K562 (cell line): ENCODE data around the gene ITGB2. TPM values are rescaled to one million over a fixed set of nuclear protein-coding genes. Genes with fewer than 3 reads are reported as not detected.
A peak's percentile ranks its signal among the peaks of the same experiment; 100 is the strongest.

ENCODE experiments used
- AFF4 ChIP-seq: sonication (generic); formaldehyde crosslinking; IDR thresholded peaks from 2 replicates; pipeline ENCODE4 v1.8.0; 2023; ENCODE audit warnings: mild to moderate bottlenecking, missing genetic modification reagents
- ARID3B ChIP-seq: fragments of 250-450 bp; sonication (Bioruptor Pico); IDR thresholded peaks from 2 replicates; pipeline ENCODE4 v1.4.0; 2020; ENCODE audit warnings: borderline replicate concordance
- ATF1 ChIP-seq, 2 experiments: fragments of 450-650 bp in 1 of 2; IDR thresholded peaks; 2 replicates each; pipeline ENCODE4 v1.6.1; 2016; ENCODE audit warnings: missing compliant biosample characterization in 1 of 2, missing genetic modification characterization in 1 of 2
- CHD4 ChIP-seq: fragments of 200-600 bp; sonication (generic); IDR thresholded peaks from 3 replicates; pipeline ENCODE4 v1.6.1; 2012; ENCODE audit warnings: low read depth, mild to moderate bottlenecking, mixed read lengths, low read length, inconsistent platforms; ENCODE audit not compliant: insufficient read depth, insufficient replicate concordance, poor library complexity, severe bottlenecking
- E2F5 ChIP-seq: sonication (generic); formaldehyde crosslinking; IDR thresholded peaks from 2 replicates; pipeline ENCODE4 v1.8.0; 2022; ENCODE audit warnings: mild to moderate bottlenecking, missing genetic modification reagents
- ELK3 ChIP-seq: fragments of 450-650 bp; formaldehyde crosslinking; IDR thresholded peaks from 2 replicates; pipeline ENCODE4 v1.4.0; 2020; ENCODE audit warnings: mild to moderate bottlenecking
- HMGN3 ChIP-seq: IDR thresholded peaks from 2 replicates; pipeline ENCODE4 v1.6.1; 2011; ENCODE audit warnings: borderline replicate concordance, low read depth, mild to moderate bottlenecking, mixed read lengths, low read length; ENCODE audit not compliant: insufficient read length; ENCODE audit errors: extremely low read depth
- HNRNPLL ChIP-seq: fragments of 200-400 bp; formaldehyde crosslinking; IDR thresholded peaks from 2 replicates; pipeline ENCODE4 v1.6.1; 2017; ENCODE audit warnings: low read length, low read depth, mild to moderate bottlenecking; ENCODE audit not compliant: poor library complexity, severe bottlenecking
- MCM3 ChIP-seq: fragments of 450-650 bp; IDR thresholded peaks from 2 replicates; pipeline ENCODE4 v1.6.1; 2016
- MED1 ChIP-seq: sonication (generic); formaldehyde crosslinking; IDR thresholded peaks from 2 replicates; pipeline ENCODE4 v1.8.1; 2023; ENCODE audit warnings: missing genetic modification reagents, borderline replicate concordance
- PHTF2 ChIP-seq: fragments of 250-450 bp; sonication (Bioruptor Pico); IDR thresholded peaks from 2 replicates; pipeline ENCODE4 v1.5.0; 2021; ENCODE audit warnings: mild to moderate bottlenecking
- RAD51 ChIP-seq: fragments of 450-650 bp; IDR thresholded peaks from 2 replicates; pipeline ENCODE4 v1.7.1; 2016; ENCODE audit warnings: low read depth, mild to moderate bottlenecking, borderline replicate concordance
- SIRT6 ChIP-seq: IDR thresholded peaks from one replicate; pipeline ENCODE4 v1.6.1; 2012; ENCODE audit warnings: low read depth, mild to moderate bottlenecking, control low read depth, inconsistent platforms, low read length, moderate library complexity
- SLC30A9 ChIP-seq: fragments of 250-450 bp; sonication (Bioruptor Pico); IDR thresholded peaks from 2 replicates; pipeline ENCODE4 v1.8.0; 2022; ENCODE audit warnings: mild to moderate bottlenecking, moderate library complexity
- THRB ChIP-seq: fragments of 450-650 bp; formaldehyde crosslinking; conservative IDR thresholded peaks from 2 replicates; pipeline ENCODE4 v1.4.0; 2022; ENCODE audit warnings: mild to moderate bottlenecking, missing genetic modification characterization
- ZBTB17 ChIP-seq: fragments of 450-650 bp; formaldehyde crosslinking; IDR thresholded peaks from 2 replicates; pipeline ENCODE4 v1.4.0; 2020; ENCODE audit warnings: mild to moderate bottlenecking
- ZNF121 ChIP-seq: sonication (generic); formaldehyde crosslinking; conservative IDR thresholded peaks from 2 replicates; pipeline ENCODE4 v1.8.0; 2022; ENCODE audit warnings: missing genetic modification reagents
- ZNF589 ChIP-seq: fragments of 200-800 bp; sonication (Bioruptor generic); IDR thresholded peaks from 2 replicates; pipeline ENCODE4 v1.6.1; 2016; ENCODE audit warnings: low read depth, missing genetic modification characterization, missing compliant biosample characterization
- ZSCAN29 ChIP-seq: fragments of 450-650 bp; IDR thresholded peaks from 2 replicates; pipeline ENCODE4 v1.6.1; 2017
- polyA plus RNA-seq, 8 experiments: library from polyadenylated mRNA; depleted of rRNA in 4 of 8; stranded (reverse) in 5 of 8; unstranded in 3 of 8; fragments of >200 nt; fragmentation: Nextera tagmentation in 2 of 8; fragmentation: Illumina TruSeq in 1 of 8; extraction: Ambion mirVana in 2 of 8; extraction: Trizol in 1 of 8; gene quantifications; 2 replicates each; pipeline versions ENCODE4 v1.2.1 to v1.2.3, GENCODE V29; 2011 to 2014; ENCODE audit warnings: inconsistent platforms in 1 of 8, missing spikeins in 1 of 8
- total RNA-seq, 7 experiments: library from RNA; depleted of rRNA in 6 of 7; stranded (reverse); fragments of >200 nt in 6 of 7; fragmentation: Illumina TruSeq in 2 of 7; extraction: Trizol in 2 of 7; gene quantifications; 2 replicates each; pipeline versions ENCODE4 v1.2.1 to v1.2.3, GENCODE V29; 2011 to 2021; ENCODE audit warnings: low replicate concordance in 1 of 7

The ITGB2 gene
- total and polyA plus RNA-seq, 9 of the 15 experiments (the other 6 are each of a cell fraction or from before 2014, with no cell fraction given): 0.07 to 1.3 (median 0.51) TPM; not detected in 2

- TF ChIP-seq AFF4 (CRISPR knock-in tag) (0 out of 2 replicates have a peak, but pooled peaks have one; percentile 67), MCM3 (no peak), SIRT6 (no peak), SLC30A9 (CRISPR knock-in tag) (no peak), E2F5 (CRISPR knock-in tag) (no peak), THRB (CRISPR knock-in tag) (no peak), CHD4 (no peak), ZSCAN29 (no peak), RAD51 (no peak), HNRNPLL (peak; percentile 91), PHTF2 (CRISPR knock-in tag) (no peak), MED1 (CRISPR knock-in tag) (no peak), ZNF121 (CRISPR knock-in tag) (no peak), ZNF589 (no peak), ZBTB17 (CRISPR knock-in tag) (no peak), HMGN3 (no peak), ELK3 (CRISPR knock-in tag) (no peak), ATF1 (CRISPR knock-in tag; IDR thresholded peaks at IDR 0.05) (no peak), ATF1 (tag; IDR thresholded peaks at IDR 0.05) (0 out of 2 replicates have a peak, but pooled peaks have one; percentile 19), ARID3B (CRISPR knock-in tag) (no peak)
Observed at GRCh38 chr21:44872649-44873355, 47.9 kb downstream of the ITGB2 start (continued).
